Measurements from ENCODE around the gene LRRN4.

LRRN4 gene

GRCh38 chr20:6053776-6054688 lies at the start of gene LRRN4:
Gene LRRN4, minus strand, starts transcription at chr20:6054060. Its CDS starts 1,261 bp downstream, at chr20:6052799.
- TF ChIP-seq CTCF (IDR thresholded peaks at IDR 0.05), result no peak

GRCh38 chr20:6103301-6103700 lies 49.4 kb upstream of the LRRN4 start:
- TF ChIP-seq CTCF (IDR thresholded peaks at IDR 0.05), result no peak

- TF ChIP-seq CTCF (IDR thresholded peaks at IDR 0.05), result no peak
These were observed 47.5 kb upstream of the LRRN4 start for GRCh38 chr20:6101346-6101745.

GRCh38 chr20:6100246-6100645 lies 46.4 kb upstream of the LRRN4 start:
- TF ChIP-seq CTCF (IDR thresholded peaks at IDR 0.05), result no peak

GRCh38 chr20:6099819-6100218 lies 46.0 kb upstream of the LRRN4 start:
- no peak for TF ChIP-seq CTCF (IDR thresholded peaks at IDR 0.05)

GRCh38 chr20:6095409-6095808 lies 41.5 kb upstream of the LRRN4 start:
- TF ChIP-seq CTCF (IDR thresholded peaks at IDR 0.05), result no peak

- TF ChIP-seq CTCF (IDR thresholded peaks at IDR 0.05), result no peak
These were observed 40.7 kb upstream of the LRRN4 start for GRCh38 chr20:6094565-6094964.

All from LNCAP (cell line).